Ecto neural progenitor cell (in vitro differentiated cells): ENCODE measurements around the gene KCNG2.

Experiments used
- DNase-seq: peaks from one replicate; pipeline ENCODE4 v3.0.0-alpha.2; 2018; ENCODE audit warnings: low spot score

KCNG2 gene

GRCh38 chr18:79769698-79770500 is 27.8 kb upstream of the KCNG2 start:
- DNase-seq = no peak

GRCh38 chr18:79770501-79770815 is 27.3 kb upstream of the KCNG2 start:
- no peak for DNase-seq

- DNase-seq = no peak
Observed at GRCh38 chr18:79770826-79771225, 26.9 kb upstream of the KCNG2 start.

- DNase-seq = no peak
Observed at GRCh38 chr18:79771446-79772107, 26.2 kb upstream of the KCNG2 start.

GRCh38 chr18:79772108-79772864 is 25.5 kb upstream of the KCNG2 start:
- DNase-seq = no peak

- DNase-seq = no peak
Observed at GRCh38 chr18:79772865-79773696, 24.7 kb upstream of the KCNG2 start.

GRCh38 chr18:79774111-79774510 is 23.6 kb upstream of the KCNG2 start:
- DNase-seq = no peak

GRCh38 chr18:79775441-79776221 is 22.1 kb upstream of the KCNG2 start:
- no peak for DNase-seq

- DNase-seq = no peak
Observed at GRCh38 chr18:79776674-79777073, 21.1 kb upstream of the KCNG2 start.

GRCh38 chr18:79778291-79778791 is 19.4 kb upstream of the KCNG2 start:
- no peak for DNase-seq

- DNase-seq = no peak
Observed at GRCh38 chr18:79779021-79779699, 18.6 kb upstream of the KCNG2 start.

- DNase-seq = no peak
Observed at GRCh38 chr18:79779700-79780190, 18.0 kb upstream of the KCNG2 start.

- DNase-seq = no peak
Observed at GRCh38 chr18:79780547-79780946, 17.2 kb upstream of the KCNG2 start.

GRCh38 chr18:79781331-79781941 is 16.3 kb upstream of the KCNG2 start:
- no peak for DNase-seq

GRCh38 chr18:79782566-79783308 is 15.0 kb upstream of the KCNG2 start:
- DNase-seq = no peak

GRCh38 chr18:79784071-79784913 is 13.4 kb upstream of the KCNG2 start:
- DNase-seq = no peak

GRCh38 chr18:79784965-79785770 is 12.6 kb upstream of the KCNG2 start:
- no peak for DNase-seq
